DND-41 (cell line): ENCODE data around the gene CLCF1.

Experiments
- ATAC-seq: fragments of 200-7000 bp; cut with Tn5 transposase; 3 replicates; pipeline ENCODE4 v1.9.1; 2021; ENCODE audit warnings: low read depth; ENCODE audit not compliant: insufficient read depth
- DNase-seq: peaks from one replicate; pipeline ENCODE4 v3.0.0-alpha.2; 2020
- H2AFZ ChIP-seq: 2 replicates; pipeline ENCODE4 v1.6.0; 2012; ENCODE audit warnings: low read depth, low read length
- H3K27ac ChIP-seq: 2 replicates; pipeline ENCODE4 v1.5.1; 2012; ENCODE audit warnings: low read length, inconsistent platforms
- H3K27me3 ChIP-seq: fragments of 200-600 bp; sonication (generic); 2 replicates; pipeline ENCODE4 v1.6.0; 2012; ENCODE audit warnings: low read length, mild to moderate bottlenecking, inconsistent platforms; ENCODE audit not compliant: insufficient read depth, poor library complexity
- H3K36me3 ChIP-seq: 2 replicates; pipeline ENCODE4 v1.5.1; 2012; ENCODE audit warnings: low read length, inconsistent platforms; ENCODE audit not compliant: insufficient read depth
- H3K4me1 ChIP-seq: 2 replicates; pipeline ENCODE4 v1.5.1; 2012; ENCODE audit warnings: mild to moderate bottlenecking, low read length; ENCODE audit not compliant: insufficient read depth
- H3K4me2 ChIP-seq: 2 replicates; pipeline ENCODE4 v1.6.0; 2012; ENCODE audit warnings: mild to moderate bottlenecking, moderate library complexity, low read length, inconsistent platforms; ENCODE audit not compliant: insufficient read depth
- H3K4me3 ChIP-seq, 2 experiments: fragments of 200-600 bp in 1 of 2; shearing (Covaris generic) in 1 of 2; 2 replicates each; pipeline ENCODE4 v1.5.1; 2012 to 2016; ENCODE audit warnings: inconsistent platforms in 2 of 2, low read length in 2 of 2, mild to moderate bottlenecking in 2 of 2, low read depth in 1 of 2, moderate library complexity in 1 of 2
- H3K79me2 ChIP-seq: 2 replicates; pipeline ENCODE4 v1.6.0; 2012; ENCODE audit warnings: low read length, inconsistent platforms; ENCODE audit not compliant: insufficient read depth
- H3K9ac ChIP-seq: 2 replicates; pipeline ENCODE4 v1.6.0; 2012; ENCODE audit warnings: low read depth, mild to moderate bottlenecking, inconsistent platforms, low read length, moderate library complexity
- H3K9me3 ChIP-seq: 2 replicates; pipeline ENCODE4 v1.5.1; 2012; ENCODE audit warnings: low read length, moderate library complexity, mild to moderate bottlenecking, inconsistent platforms; ENCODE audit not compliant: insufficient read depth, severe bottlenecking
- H4K20me1 ChIP-seq: 2 replicates; pipeline ENCODE4 v1.6.0; 2012; ENCODE audit warnings: low read length; ENCODE audit not compliant: insufficient read depth
- CTCF ChIP-seq: IDR thresholded peaks from 2 replicates; pipeline ENCODE4 v1.5.1; 2012; ENCODE audit warnings: borderline replicate concordance, low read length, moderate library complexity, mild to moderate bottlenecking; ENCODE audit not compliant: poor library complexity, severe bottlenecking; ENCODE audit errors: extremely low read depth
- EZH2 ChIP-seq: IDR thresholded peaks from 3 replicates; pipeline ENCODE4 v1.6.1; 2012; ENCODE audit warnings: borderline replicate concordance, low read depth, mild to moderate bottlenecking, moderate library complexity, low read length, inconsistent platforms; ENCODE audit not compliant: severe bottlenecking

Gene CLCF1

GRCh38 chr11:67396587-67397389, 23.4 kb upstream of the CLCF1 start:
- TF ChIP-seq EZH2 (no peak), CTCF (no peak)
- peak overlapping the region; percentile 37 for H3K4me2 ChIP-seq
- no peaks in the 10 kb centered on the region for H3K9me3 ChIP-seq
- ATAC-seq = no peak
- peaks cover 78% of the 10 kb centered on the region for H3K4me1 ChIP-seq
- peaks cover 86% of the 10 kb centered on the region for H3K79me2 ChIP-seq
- H3K36me3 ChIP-seq = peaks cover 78% of the 10 kb centered on the region
- peak; percentile 23 for DNase-seq
- no peaks in the 10 kb centered on the region for H3K27me3 ChIP-seq
- peak overlapping the region; percentile 12; the same call in 1 of the 2 replicates for H3K9ac ChIP-seq
- H4K20me1 ChIP-seq = peaks cover 75% of the 10 kb centered on the region
- no peak overlapping the region for H2AFZ ChIP-seq
- peak overlapping the region; percentile 58; the same call in 1 of the 2 replicates for H3K27ac ChIP-seq
- H3K4me3 ChIP-seq = no peak overlapping the region

- H3K27ac ChIP-seq = peak overlapping the region; percentile 58; the same call in 1 of the 2 replicates
- no peaks in the 10 kb centered on the region for H3K27me3 ChIP-seq
- DNase-seq (no peak), ATAC-seq (no peak)
- peaks cover 86% of the 10 kb centered on the region for H3K79me2 ChIP-seq
- H3K4me2 ChIP-seq = peak overlapping the region; percentile 37; the same call in 1 of the 2 replicates
- H3K9ac ChIP-seq = 0 out of 2 replicates have a peak overlapping the region, but pooled peaks have one; percentile 12
- TF ChIP-seq CTCF (no peak), EZH2 (no peak)
- H3K4me1 ChIP-seq = peaks cover 81% of the 10 kb centered on the region
- no peak overlapping the region for H2AFZ ChIP-seq
- no peaks in the 10 kb centered on the region for H3K9me3 ChIP-seq
- no peak overlapping the region for H3K4me3 ChIP-seq
- peaks cover 74% of the 10 kb centered on the region for H4K20me1 ChIP-seq
- peaks cover 77% of the 10 kb centered on the region for H3K36me3 ChIP-seq
Measured at GRCh38 chr11:67396259-67396581, 22.8 kb upstream of the CLCF1 start.

- Histone ChIP-seq H4K20me1 (peaks cover 69% of the 10 kb centered on the region), H2AFZ (no peak overlapping the region), H3K4me2 (0 out of 2 replicates have a peak overlapping the region, but pooled peaks have one; percentile 37), H3K9me3 (no peaks in the 10 kb centered on the region), H3K27ac (peak overlapping the region; percentile 58; the same call in 1 of the 2 replicates), H3K9ac (0 out of 2 replicates have a peak overlapping the region, but pooled peaks have one; percentile 12), H3K36me3 (peaks cover 74% of the 10 kb centered on the region), H3K79me2 (peaks cover 86% of the 10 kb centered on the region), H3K4me1 (peaks cover 83% of the 10 kb centered on the region), H3K4me3 (no peak overlapping the region), H3K27me3 (no peaks in the 10 kb centered on the region)
- DNase-seq (no peak), ATAC-seq (no peak)
- no peak for TF ChIP-seq CTCF
- no peak for TF ChIP-seq EZH2
Measured at GRCh38 chr11:67395555-67396258, 22.3 kb upstream of the CLCF1 start.
